Measurements from ENCODE around the gene DYDC2. TPM values are rescaled to one million over a fixed set of nuclear protein-coding genes. Genes with fewer than 3 reads are reported as not detected.

DYDC2 gene
- total RNA-seq, 1 donor from 2014 or later = 3.0 TPM

DNA sequence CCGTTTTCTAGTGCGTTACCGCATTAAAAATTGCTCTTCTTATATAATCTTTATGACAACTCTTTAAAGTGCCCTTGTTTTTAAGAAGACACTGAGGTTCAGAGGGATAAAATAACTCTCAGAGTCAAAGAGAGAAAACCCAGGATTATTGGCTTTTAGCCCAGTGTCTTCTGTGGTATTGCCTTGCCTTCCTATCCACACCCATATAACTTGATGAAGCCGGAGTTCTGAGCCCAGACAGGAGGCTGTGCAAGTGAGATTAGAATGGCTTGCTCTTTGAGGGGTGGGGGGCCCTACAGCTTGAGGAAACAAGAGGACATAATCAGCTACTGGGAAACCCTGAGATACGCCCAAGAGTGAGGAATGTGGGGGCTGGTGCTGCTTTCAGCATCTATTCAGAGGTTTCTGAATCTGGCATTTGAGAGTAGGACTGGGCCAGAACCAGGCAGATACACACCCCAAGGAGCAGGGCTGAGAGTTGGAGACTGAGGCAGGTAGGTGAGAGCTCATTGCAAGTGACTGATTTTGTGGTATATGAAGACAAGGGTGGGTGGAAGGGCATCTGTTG, 54.1 kb downstream of the DYDC2 start:
- Histone ChIP-seq H3K27me3 (ENCODE audit: control insufficient read depth, insufficient read depth, low read length) (no peaks in the 10 kb centered on the region), H3K36me3 (ENCODE audit: control insufficient read depth, insufficient read depth, low read length) (no peaks in the 10 kb centered on the region), H3K4me3 (ENCODE audit: low read depth, low read length) (no peak overlapping the region)
- no peak for DNase-seq (ENCODE audit: low read depth)
- TF ChIP-seq, protein P1, sequence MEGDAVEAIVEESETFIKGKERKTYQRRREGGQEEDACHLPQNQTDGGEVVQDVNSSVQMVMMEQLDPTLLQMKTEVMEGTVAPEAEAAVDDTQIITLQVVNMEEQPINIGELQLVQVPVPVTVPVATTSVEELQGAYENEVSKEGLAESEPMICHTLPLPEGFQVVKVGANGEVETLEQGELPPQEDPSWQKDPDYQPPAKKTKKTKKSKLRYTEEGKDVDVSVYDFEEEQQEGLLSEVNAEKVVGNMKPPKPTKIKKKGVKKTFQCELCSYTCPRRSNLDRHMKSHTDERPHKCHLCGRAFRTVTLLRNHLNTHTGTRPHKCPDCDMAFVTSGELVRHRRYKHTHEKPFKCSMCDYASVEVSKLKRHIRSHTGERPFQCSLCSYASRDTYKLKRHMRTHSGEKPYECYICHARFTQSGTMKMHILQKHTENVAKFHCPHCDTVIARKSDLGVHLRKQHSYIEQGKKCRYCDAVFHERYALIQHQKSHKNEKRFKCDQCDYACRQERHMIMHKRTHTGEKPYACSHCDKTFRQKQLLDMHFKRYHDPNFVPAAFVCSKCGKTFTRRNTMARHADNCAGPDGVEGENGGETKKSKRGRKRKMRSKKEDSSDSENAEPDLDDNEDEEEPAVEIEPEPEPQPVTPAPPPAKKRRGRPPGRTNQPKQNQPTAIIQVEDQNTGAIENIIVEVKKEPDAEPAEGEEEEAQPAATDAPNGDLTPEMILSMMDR (IDR thresholded peaks at IDR 0.05; ENCODE audit: insufficient read depth, low read length, poor library complexity, severe bottlenecking) = no peak

DNA sequence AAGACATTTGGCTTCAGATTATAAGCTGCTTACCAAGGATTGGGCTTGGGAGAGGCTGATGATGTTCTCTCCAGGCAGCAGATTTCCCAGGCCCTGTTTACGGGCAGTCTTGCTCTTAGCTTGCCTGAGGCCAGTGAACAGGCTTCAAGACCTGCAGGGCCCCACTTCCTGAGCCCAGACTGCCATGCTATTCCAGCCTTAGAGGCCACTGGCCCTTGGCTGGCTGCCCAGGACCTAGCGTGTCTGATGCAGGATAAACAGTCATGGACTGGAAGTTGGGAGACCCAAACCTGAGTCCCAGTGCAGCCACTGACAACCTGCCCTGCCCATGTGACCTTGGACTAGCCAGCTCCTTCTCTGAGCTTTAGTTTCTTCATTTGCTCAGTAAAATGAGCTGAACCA, 54.7 kb downstream of the DYDC2 start:
- Histone ChIP-seq H3K4me3 (ENCODE audit: low read depth, low read length) (no peak overlapping the region), H3K27me3 (ENCODE audit: control insufficient read depth, insufficient read depth, low read length) (no peaks in the 10 kb centered on the region), H3K36me3 (ENCODE audit: control insufficient read depth, insufficient read depth, low read length) (no peaks in the 10 kb centered on the region)
- TF ChIP-seq, protein P1 (IDR thresholded peaks at IDR 0.05; ENCODE audit: insufficient read depth, low read length, poor library complexity, severe bottlenecking) = no peak
- no peak for DNase-seq (ENCODE audit: low read depth)

DNA sequence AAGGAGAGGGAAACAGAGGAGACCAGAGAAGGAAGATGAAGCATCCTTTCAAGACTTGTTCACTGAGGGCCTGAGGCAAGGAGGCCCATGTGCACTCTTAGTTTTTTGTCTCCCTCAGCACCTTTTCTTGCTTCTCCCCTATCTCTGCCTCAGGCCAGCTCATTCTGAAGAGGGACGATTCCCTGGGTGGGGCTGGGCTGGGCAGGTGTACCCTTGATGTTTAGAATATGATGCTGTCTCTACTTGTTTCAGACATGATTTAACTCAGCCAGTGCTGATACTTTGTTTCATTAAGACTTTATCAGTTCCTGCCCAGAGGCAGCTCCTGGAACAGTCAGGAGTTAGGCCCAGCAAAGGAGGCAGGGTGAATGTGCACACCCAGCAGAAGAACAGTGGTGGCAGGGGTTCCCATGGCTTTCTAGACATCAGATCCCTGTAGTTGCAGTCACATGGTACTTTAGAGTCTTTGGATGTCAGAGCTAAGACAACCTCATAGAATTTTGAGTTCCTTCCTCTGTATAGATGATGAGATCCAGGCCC, 55.2 kb downstream of the DYDC2 start:
- H3K36me3 ChIP-seq (ENCODE audit: control insufficient read depth, insufficient read depth, low read length) = no peaks in the 10 kb centered on the region
- TF ChIP-seq, protein P1 (IDR thresholded peaks at IDR 0.05; ENCODE audit: insufficient read depth, low read length, poor library complexity, severe bottlenecking) = no peak
- no peaks in the 10 kb centered on the region for H3K27me3 ChIP-seq (ENCODE audit: control insufficient read depth, insufficient read depth, low read length)
- no peak for DNase-seq (ENCODE audit: low read depth)
- H3K4me3 ChIP-seq (ENCODE audit: low read depth, low read length) = no peak overlapping the region

DNA sequence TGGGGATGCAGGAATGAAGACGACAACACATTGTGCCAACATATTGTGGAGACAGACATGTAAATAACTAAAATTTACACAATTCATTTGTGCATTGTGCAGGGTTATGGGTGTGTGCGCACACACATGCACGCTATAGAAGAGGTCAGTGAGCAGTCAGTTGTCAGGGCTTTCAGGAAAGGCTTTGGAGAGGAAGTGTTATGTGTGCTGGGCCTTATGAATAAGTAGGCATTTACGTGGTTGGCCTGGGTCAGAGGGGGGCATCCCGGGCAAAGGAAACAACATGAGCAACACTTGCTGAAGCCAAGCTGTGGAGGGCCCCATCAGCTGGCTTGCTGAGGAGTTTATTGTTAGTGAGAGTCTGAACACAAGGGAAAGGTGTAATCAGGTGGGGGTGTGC, 55.9 kb downstream of the DYDC2 start:
- TF ChIP-seq, protein P1 (IDR thresholded peaks at IDR 0.05; ENCODE audit: insufficient read depth, low read length, poor library complexity, severe bottlenecking) = no peak
- no peak for DNase-seq (ENCODE audit: low read depth)
- Histone ChIP-seq H3K4me3 (ENCODE audit: low read depth, low read length) (no peak overlapping the region), H3K36me3 (ENCODE audit: control insufficient read depth, insufficient read depth, low read length) (no peaks in the 10 kb centered on the region), H3K27me3 (ENCODE audit: control insufficient read depth, insufficient read depth, low read length) (no peaks in the 10 kb centered on the region)

DNA sequence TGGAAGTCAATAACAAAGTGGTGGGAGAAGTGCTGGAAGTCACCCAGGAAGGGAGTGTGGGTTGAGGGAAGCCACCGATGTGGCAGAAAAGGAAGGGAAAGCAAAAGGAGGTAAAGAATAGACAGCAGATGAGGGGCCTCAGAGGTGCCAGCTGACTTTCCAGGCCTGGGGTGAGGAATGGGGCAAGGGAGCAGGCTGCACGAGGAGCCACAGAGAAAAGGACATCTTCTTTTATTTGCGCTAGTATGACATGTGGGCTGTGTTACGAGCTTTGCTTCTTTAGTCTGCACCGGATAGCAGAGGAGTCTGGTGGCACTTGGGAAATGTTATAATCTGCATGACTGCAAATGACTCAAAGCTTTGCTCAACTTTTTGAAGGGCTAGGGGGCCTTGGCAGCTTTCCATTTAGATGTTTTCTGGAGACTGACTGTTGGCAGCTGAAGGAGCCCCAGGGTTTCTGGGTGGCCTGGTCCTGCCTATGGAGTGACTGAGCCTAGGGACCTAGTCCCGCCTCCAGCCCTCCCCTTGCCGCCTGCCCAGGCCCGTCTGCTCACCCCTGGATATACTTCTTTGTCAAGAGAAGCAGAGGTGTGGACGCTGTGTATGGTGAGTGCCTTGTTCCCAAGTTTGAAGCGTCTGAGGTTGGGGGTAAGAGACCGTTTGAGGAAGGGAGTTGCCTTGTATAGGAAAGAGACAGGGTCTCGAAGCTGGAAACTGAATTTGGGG, 56.9 kb downstream of the DYDC2 start:
- Histone ChIP-seq H3K27me3 (ENCODE audit: control insufficient read depth, insufficient read depth, low read length) (no peaks in the 10 kb centered on the region), H3K4me3 (ENCODE audit: low read depth, low read length) (no peak overlapping the region), H3K36me3 (ENCODE audit: control insufficient read depth, insufficient read depth, low read length) (no peaks in the 10 kb centered on the region)
- TF ChIP-seq, protein P1 (IDR thresholded peaks at IDR 0.05; ENCODE audit: insufficient read depth, low read length, poor library complexity, severe bottlenecking) = no peak
- DNase-seq (ENCODE audit: low read depth) = no peak
